HepG2 (cell line): ENCODE measurements around the gene CRYBA2. TPM values are rescaled to one million over a fixed set of nuclear protein-coding genes. Genes with fewer than 3 reads are reported as not detected.

ENCODE experiments used
- DMAP1 ChIP-seq: IDR thresholded peaks from 2 replicates; pipeline ENCODE4 v1.6.1; 2016
- EZH2 ChIP-seq: conservative IDR thresholded peaks from 2 replicates; pipeline ENCODE4 v1.6.1; 2012; ENCODE audit warnings: mild to moderate bottlenecking, low read depth, low read length, moderate library complexity
- JUND ChIP-seq: sonication (generic); formaldehyde crosslinking; IDR thresholded peaks from 2 replicates; pipeline ENCODE4 v1.8.0; 2022; ENCODE audit warnings: mild to moderate bottlenecking, missing genetic modification reagents
- NFE2L2 ChIP-seq: fragments of 150-350 bp; IDR thresholded peaks from 2 replicates; pipeline ENCODE4 v1.6.1; 2014; ENCODE audit warnings: low read length
- NFIC ChIP-seq: IDR thresholded peaks from 2 replicates; pipeline ENCODE4 v1.6.1; 2012; ENCODE audit warnings: mild to moderate bottlenecking, low read length, inconsistent platforms
- PPARG ChIP-seq: conservative IDR thresholded peaks from 2 replicates; pipeline ENCODE4 v1.6.1; 2016; ENCODE audit warnings: missing biosample characterization, missing genetic modification reagents
- TCF12 ChIP-seq, 2 experiments: fragments of 450-650 bp in 1 of 2; sonication (generic) in 1 of 2; formaldehyde crosslinking in 1 of 2; IDR thresholded peaks; 2 replicates each; pipeline versions ENCODE4 v1.6.1 to v1.8.0; 2017 to 2022; ENCODE audit warnings: antibody characterized with exemption in 1 of 2, mild to moderate bottlenecking in 1 of 2, missing genetic modification reagents in 1 of 2, moderate library complexity in 1 of 2
- TEAD3 ChIP-seq: optimal IDR thresholded peaks from 2 replicates; pipeline ENCODE3; 2016; ENCODE audit warnings: borderline replicate concordance
- TMF1 ChIP-seq: sonication (generic); formaldehyde crosslinking; IDR thresholded peaks from 2 replicates; pipeline ENCODE4 v1.8.1; 2022; ENCODE audit warnings: low read depth, missing genetic modification reagents
- ZFP41 ChIP-seq: sonication (generic); formaldehyde crosslinking; IDR thresholded peaks from 2 replicates; pipeline ENCODE4 v1.4.0; 2020; ENCODE audit warnings: mild to moderate bottlenecking, missing genetic modification reagents, borderline replicate concordance
- ZNF251 ChIP-seq: sonication (generic); formaldehyde crosslinking; IDR thresholded peaks from 2 replicates; pipeline ENCODE4 v1.9.0; 2021; ENCODE audit warnings: mild to moderate bottlenecking, missing genetic modification reagents
- polyA plus RNA-seq, 8 experiments: library from polyadenylated mRNA; depleted of rRNA in 3 of 8; stranded (reverse) in 7 of 8; unstranded in 1 of 8; fragments of >200 nt; fragmentation: Illumina TruSeq in 4 of 8; extraction: Trizol in 4 of 8; gene quantifications; 2 replicates each; pipeline versions ENCODE4 v1.2.1 to v1.2.3, GENCODE V29; 2011 to 2016; ENCODE audit warnings: low read depth in 4 of 8, missing spikeins in 1 of 8, mixed read lengths in 1 of 8; ENCODE audit not compliant: insufficient read depth in 1 of 8
- total RNA-seq, 5 experiments: library from RNA; depleted of rRNA; stranded (reverse); fragments of >200 nt; fragmentation: Illumina TruSeq; extraction: Trizol; gene quantifications; 2 replicates each; pipeline ENCODE4 v1.2.3, GENCODE V29; 2016; ENCODE audit warnings: low read depth in 1 of 5
- TF ChIP-seq, protein P1 (sequence below): sonication (generic); formaldehyde crosslinking; IDR thresholded peaks from 2 replicates; pipeline ENCODE4 v1.8.1; 2023; ENCODE audit warnings: mild to moderate bottlenecking, missing genetic modification reagents
- TF ChIP-seq, protein P2 (sequence below), 2 experiments: sonication (generic) in 1 of 2; formaldehyde crosslinking in 1 of 2; IDR thresholded peaks; 2 replicates each; pipeline versions ENCODE4 v1.4.0 to v1.6.1; 2018 to 2020; ENCODE audit warnings: missing genetic modification reagents in 2 of 2, borderline replicate concordance in 1 of 2, low read depth in 1 of 2, mild to moderate bottlenecking in 1 of 2, missing biosample characterization in 1 of 2
- TF ChIP-seq, protein P3 (sequence below): sonication (generic); formaldehyde crosslinking; IDR thresholded peaks from 2 replicates; pipeline ENCODE4 v1.4.0; 2020; ENCODE audit warnings: missing genetic modification reagents, mild to moderate bottlenecking, borderline replicate concordance
- TF ChIP-seq, protein P4 (sequence below): sonication (generic); formaldehyde crosslinking; IDR thresholded peaks from 2 replicates; pipeline ENCODE4 v1.8.0; 2023; ENCODE audit warnings: mild to moderate bottlenecking, missing genetic modification reagents
- TF ChIP-seq, protein P5 (sequence below): sonication (generic); formaldehyde crosslinking; conservative IDR thresholded peaks from 2 replicates; pipeline ENCODE4 v1.4.0; 2020; ENCODE audit warnings: missing genetic modification reagents

The CRYBA2 gene
- total and polyA plus RNA-seq, 2 of the 13 experiments (the other 11 are each of a cell fraction or from before 2014, with no cell fraction given): not detected

DNA sequence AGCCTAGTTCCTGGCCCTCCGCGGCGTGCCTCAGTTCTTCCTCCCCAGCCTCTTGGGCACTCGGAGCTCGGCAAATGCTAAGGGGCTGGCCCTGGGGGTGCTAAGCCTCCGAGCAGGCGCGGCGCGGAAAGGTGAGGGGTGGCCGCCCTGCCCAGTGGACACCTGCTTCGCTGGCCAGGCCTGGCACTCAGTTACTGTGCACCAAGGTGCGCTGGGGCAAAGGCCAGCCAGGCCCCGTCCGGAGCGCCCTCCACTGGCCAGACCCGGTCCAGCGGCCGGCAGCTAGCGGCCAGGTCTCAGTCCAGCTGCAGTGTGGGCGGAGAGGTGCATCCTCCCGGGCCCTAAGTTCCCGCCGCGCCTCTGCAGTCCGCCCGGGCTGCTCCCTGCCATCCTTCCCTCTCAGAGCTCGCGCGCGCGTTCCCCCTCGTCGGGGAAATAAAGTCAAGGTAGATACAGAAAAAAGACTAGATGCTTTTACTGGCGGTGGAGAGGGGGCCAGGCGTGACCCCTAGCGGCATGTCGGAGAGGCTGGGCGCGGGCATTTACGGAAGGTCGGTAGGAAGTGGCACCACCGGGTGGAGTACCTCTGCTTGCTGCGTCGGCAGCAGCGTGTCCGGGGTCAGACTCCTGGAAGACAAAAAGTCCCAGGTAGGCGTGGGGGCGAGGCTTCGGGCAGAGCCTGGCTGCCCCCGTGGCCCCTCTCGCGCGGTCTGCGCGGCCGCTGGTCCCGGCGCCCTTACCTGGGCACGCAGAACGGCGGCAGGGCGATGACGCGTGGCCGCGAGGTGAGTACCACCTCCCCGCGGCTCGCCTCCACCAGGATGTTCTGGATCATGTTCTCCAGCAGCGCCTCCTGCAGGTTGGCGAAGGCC is 9.4 kb upstream of the CRYBA2 start (continued):
- TF ChIP-seq EZH2: 0 out of 2 replicates have a peak, but pooled peaks have one; percentile 7
- TF ChIP-seq TCF12 (IDR thresholded peaks at IDR 0.05): no peak
- TF ChIP-seq TCF12 (CRISPR knock-in tag; IDR thresholded peaks at IDR 0.05): no peak; the same call in 1 of the 2 replicates
- no peak for TF ChIP-seq TEAD3 (CRISPR knock-in tag)
- TF ChIP-seq, protein P1, sequence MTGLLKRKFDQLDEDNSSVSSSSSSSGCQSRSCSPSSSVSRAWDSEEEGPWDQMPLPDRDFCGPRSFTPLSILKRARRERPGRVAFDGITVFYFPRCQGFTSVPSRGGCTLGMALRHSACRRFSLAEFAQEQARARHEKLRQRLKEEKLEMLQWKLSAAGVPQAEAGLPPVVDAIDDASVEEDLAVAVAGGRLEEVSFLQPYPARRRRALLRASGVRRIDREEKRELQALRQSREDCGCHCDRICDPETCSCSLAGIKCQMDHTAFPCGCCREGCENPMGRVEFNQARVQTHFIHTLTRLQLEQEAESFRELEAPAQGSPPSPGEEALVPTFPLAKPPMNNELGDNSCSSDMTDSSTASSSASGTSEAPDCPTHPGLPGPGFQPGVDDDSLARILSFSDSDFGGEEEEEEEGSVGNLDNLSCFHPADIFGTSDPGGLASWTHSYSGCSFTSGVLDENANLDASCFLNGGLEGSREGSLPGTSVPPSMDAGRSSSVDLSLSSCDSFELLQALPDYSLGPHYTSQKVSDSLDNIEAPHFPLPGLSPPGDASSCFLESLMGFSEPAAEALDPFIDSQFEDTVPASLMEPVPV (CRISPR knock-in tag): no peak
- 0 out of 2 replicates have a peak, but pooled peaks have one; percentile 37 for TF ChIP-seq ZNF251 (CRISPR knock-in tag)
- TF ChIP-seq, protein P2, sequence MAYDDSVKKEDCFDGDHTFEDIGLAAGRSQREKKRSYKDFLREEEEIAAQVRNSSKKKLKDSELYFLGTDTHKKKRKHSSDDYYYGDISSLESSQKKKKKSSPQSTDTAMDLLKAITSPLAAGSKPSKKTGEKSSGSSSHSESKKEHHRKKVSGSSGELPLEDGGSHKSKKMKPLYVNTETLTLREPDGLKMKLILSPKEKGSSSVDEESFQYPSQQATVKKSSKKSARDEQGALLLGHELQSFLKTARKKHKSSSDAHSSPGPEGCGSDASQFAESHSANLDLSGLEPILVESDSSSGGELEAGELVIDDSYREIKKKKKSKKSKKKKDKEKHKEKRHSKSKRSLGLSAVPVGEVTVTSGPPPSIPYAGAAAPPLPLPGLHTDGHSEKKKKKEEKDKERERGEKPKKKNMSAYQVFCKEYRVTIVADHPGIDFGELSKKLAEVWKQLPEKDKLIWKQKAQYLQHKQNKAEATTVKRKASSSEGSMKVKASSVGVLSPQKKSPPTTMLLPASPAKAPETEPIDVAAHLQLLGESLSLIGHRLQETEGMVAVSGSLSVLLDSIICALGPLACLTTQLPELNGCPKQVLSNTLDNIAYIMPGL (CRISPR knock-in tag; IDR thresholded peaks at IDR 0.05; ENCODE audit: borderline replicate concordance in 1 of 2, low read depth in 1 of 2): peak; percentile 26 to 70
- peak; percentile 79 for TF ChIP-seq PPARG (CRISPR knock-in tag)
- peak; percentile 21; the same call in 1 of the 2 replicates for TF ChIP-seq ZFP41 (CRISPR knock-in tag)
- TF ChIP-seq TMF1: no peak
- TF ChIP-seq NFIC: no peak
- TF ChIP-seq, protein P3, sequence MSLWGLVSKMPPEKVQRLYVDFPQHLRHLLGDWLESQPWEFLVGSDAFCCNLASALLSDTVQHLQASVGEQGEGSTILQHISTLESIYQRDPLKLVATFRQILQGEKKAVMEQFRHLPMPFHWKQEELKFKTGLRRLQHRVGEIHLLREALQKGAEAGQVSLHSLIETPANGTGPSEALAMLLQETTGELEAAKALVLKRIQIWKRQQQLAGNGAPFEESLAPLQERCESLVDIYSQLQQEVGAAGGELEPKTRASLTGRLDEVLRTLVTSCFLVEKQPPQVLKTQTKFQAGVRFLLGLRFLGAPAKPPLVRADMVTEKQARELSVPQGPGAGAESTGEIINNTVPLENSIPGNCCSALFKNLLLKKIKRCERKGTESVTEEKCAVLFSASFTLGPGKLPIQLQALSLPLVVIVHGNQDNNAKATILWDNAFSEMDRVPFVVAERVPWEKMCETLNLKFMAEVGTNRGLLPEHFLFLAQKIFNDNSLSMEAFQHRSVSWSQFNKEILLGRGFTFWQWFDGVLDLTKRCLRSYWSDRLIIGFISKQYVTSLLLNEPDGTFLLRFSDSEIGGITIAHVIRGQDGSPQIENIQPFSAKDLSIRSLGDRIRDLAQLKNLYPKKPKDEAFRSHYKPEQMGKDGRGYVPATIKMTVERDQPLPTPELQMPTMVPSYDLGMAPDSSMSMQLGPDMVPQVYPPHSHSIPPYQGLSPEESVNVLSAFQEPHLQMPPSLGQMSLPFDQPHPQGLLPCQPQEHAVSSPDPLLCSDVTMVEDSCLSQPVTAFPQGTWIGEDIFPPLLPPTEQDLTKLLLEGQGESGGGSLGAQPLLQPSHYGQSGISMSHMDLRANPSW (CRISPR knock-in tag): no peak
- TF ChIP-seq, protein P4, sequence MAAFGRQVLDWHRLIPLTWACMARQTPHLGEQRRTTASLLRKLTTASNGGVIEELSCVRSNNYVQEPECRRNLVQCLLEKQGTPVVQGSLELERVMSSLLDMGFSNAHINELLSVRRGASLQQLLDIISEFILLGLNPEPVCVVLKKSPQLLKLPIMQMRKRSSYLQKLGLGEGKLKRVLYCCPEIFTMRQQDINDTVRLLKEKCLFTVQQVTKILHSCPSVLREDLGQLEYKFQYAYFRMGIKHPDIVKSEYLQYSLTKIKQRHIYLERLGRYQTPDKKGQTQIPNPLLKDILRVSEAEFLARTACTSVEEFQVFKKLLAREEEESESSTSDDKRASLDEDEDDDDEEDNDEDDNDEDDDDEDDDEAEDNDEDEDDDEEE (CRISPR knock-in tag): 0 out of 2 replicates have a peak, but pooled peaks have one; percentile 56
- 0 out of 2 replicates have a peak, but pooled peaks have one; percentile 2 for TF ChIP-seq NFE2L2
- 0 out of 2 replicates have a peak, but pooled peaks have one; percentile 11 for TF ChIP-seq DMAP1 (CRISPR knock-in tag)
- TF ChIP-seq JUND (CRISPR knock-in tag): no peak
- TF ChIP-seq, protein P5, sequence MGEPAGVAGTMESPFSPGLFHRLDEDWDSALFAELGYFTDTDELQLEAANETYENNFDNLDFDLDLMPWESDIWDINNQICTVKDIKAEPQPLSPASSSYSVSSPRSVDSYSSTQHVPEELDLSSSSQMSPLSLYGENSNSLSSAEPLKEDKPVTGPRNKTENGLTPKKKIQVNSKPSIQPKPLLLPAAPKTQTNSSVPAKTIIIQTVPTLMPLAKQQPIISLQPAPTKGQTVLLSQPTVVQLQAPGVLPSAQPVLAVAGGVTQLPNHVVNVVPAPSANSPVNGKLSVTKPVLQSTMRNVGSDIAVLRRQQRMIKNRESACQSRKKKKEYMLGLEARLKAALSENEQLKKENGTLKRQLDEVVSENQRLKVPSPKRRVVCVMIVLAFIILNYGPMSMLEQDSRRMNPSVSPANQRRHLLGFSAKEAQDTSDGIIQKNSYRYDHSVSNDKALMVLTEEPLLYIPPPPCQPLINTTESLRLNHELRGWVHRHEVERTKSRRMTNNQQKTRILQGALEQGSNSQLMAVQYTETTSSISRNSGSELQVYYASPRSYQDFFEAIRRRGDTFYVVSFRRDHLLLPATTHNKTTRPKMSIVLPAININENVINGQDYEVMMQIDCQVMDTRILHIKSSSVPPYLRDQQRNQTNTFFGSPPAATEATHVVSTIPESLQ (CRISPR knock-in tag): no peak
